Measurements from ENCODE around the gene TBCD. TPM values are rescaled to one million over a fixed set of nuclear protein-coding genes. Genes with fewer than 3 reads are reported as not detected.

TBCD gene
- total RNA-seq, 2 donors from 2014 or later, result 55.0 to 55.5 TPM

DNA sequence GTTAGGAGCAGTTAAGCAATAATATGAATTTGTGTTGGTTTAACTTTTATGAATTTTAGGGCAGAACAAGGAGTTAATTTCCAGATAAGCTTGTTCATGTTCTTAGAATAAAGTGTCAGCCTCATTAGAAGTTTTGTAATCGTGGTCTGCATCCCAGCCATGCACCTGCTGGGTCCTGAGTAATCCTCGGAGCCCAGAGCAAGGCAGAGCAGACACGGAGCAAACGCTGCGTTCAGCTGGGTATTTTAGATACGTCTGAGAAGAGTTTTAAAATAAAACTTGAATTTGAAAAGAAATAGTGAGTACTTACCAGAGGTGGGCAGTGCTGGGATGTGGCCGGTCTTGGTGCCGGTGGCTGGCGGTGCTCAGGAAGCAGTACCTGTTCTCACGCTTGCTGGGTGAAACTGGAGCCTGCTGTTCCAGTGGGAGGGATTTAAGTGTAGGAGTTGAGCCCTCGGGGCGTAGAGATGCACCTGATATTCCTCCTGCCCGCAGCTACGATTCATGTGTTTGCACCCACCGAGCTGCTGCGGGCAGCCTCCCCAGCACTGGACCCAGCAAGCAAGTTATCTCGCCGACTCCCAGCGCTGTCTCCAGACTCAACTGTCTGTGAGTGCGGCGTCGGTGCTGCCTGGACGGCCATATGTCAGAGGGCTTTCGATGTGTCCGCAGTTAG lies 87.9 kb downstream of the TBCD start, which contains the start of gene ZNF750:
TSS of gene ZNF750 (minus strand) at position 406 of the 676 bp plus-strand sequence. CDS start 7,568 bp downstream, outside the sequence.
- TF ChIP-seq, protein P1, sequence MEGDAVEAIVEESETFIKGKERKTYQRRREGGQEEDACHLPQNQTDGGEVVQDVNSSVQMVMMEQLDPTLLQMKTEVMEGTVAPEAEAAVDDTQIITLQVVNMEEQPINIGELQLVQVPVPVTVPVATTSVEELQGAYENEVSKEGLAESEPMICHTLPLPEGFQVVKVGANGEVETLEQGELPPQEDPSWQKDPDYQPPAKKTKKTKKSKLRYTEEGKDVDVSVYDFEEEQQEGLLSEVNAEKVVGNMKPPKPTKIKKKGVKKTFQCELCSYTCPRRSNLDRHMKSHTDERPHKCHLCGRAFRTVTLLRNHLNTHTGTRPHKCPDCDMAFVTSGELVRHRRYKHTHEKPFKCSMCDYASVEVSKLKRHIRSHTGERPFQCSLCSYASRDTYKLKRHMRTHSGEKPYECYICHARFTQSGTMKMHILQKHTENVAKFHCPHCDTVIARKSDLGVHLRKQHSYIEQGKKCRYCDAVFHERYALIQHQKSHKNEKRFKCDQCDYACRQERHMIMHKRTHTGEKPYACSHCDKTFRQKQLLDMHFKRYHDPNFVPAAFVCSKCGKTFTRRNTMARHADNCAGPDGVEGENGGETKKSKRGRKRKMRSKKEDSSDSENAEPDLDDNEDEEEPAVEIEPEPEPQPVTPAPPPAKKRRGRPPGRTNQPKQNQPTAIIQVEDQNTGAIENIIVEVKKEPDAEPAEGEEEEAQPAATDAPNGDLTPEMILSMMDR (IDR thresholded peaks at IDR 0.05), result no peak
- Histone ChIP-seq H3K27ac (no peak within 1 kb of the TSS), H3K4me1 (ENCODE audit: control insufficient read depth in 1 of 2, low read depth in 2 of 2) (no peaks in the 10 kb centered on the region), H3K27me3 (replicated peaks; ENCODE audit: insufficient read depth) (no peaks in the 10 kb centered on the region), H3K36me3 (no peaks in the 10 kb centered on the region), H3K4me3 (no peak within 1 kb of the TSS), H3K9me3 (no peaks in the 10 kb centered on the region)
- no peak for ATAC-seq (ENCODE audit: insufficient number of reproducible peaks, low FRiP score, low read depth)
- DNase-seq (ENCODE audit: low spot score), result no peak

DNA sequence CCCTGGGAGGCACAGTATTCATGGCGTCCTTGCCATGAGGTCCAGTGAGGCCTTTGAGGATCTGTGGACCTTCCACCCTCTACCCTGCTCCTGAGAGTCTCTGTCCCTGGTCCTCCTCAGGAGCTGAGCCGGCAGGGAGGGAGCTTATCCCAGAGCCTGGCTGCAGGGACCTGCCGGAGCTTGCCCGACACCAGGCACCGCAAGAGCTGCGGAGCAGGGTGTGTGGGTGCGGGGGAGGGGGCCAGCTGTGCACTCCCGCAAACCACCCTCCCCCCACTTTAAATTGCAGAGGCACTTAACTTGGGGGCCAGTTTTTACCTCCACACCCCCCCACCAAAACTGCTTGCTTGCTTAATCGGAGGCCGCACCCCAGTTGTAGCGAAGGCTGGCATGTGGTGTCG lies 88.6 kb downstream of the TBCD start:
- Histone ChIP-seq H3K4me3 (no peak overlapping the region), H3K4me1 (ENCODE audit: control insufficient read depth in 1 of 2, low read depth in 2 of 2) (no peaks in the 10 kb centered on the region), H3K36me3 (no peaks in the 10 kb centered on the region), H3K27ac (no peak overlapping the region), H3K9me3 (no peaks in the 10 kb centered on the region), H3K27me3 (replicated peaks; ENCODE audit: insufficient read depth) (no peaks in the 10 kb centered on the region)
- DNase-seq (ENCODE audit: low spot score) (no peak), ATAC-seq (ENCODE audit: insufficient number of reproducible peaks, low FRiP score, low read depth) (no peak)
- TF ChIP-seq, protein P1 (IDR thresholded peaks at IDR 0.05), result no peak

- H3K9me3 ChIP-seq, result no peaks in the 10 kb centered on the region
- DNase-seq (ENCODE audit: low spot score) (no peak), ATAC-seq (ENCODE audit: insufficient number of reproducible peaks, low FRiP score, low read depth) (no peak)
- H3K27ac ChIP-seq, result no peak overlapping the region
- H3K36me3 ChIP-seq, result no peaks in the 10 kb centered on the region
- H3K27me3 ChIP-seq (replicated peaks; ENCODE audit: insufficient read depth), result no peaks in the 10 kb centered on the region
- H3K4me3 ChIP-seq, result no peak overlapping the region
- no peaks in the 10 kb centered on the region for H3K4me1 ChIP-seq (ENCODE audit: control insufficient read depth in 1 of 2, low read depth in 2 of 2)
- TF ChIP-seq, protein P1 (IDR thresholded peaks at IDR 0.05), result no peak
Observed at GRCh38 chr17:82841921-82842596, 90.2 kb downstream of the TBCD start.

- Histone ChIP-seq H3K9me3 (no peaks in the 10 kb centered on the region), H3K4me1 (ENCODE audit: control insufficient read depth in 1 of 2, low read depth in 2 of 2) (no peaks in the 10 kb centered on the region), H3K27ac (no peak overlapping the region), H3K36me3 (no peaks in the 10 kb centered on the region), H3K27me3 (replicated peaks; ENCODE audit: insufficient read depth) (no peaks in the 10 kb centered on the region), H3K4me3 (no peak overlapping the region)
- TF ChIP-seq, protein P1 (IDR thresholded peaks at IDR 0.05), result no peak
- ATAC-seq (ENCODE audit: insufficient number of reproducible peaks, low FRiP score, low read depth), result no peak
- no peak for DNase-seq (ENCODE audit: low spot score)
Observed at GRCh38 chr17:82843904-82844680, 92.2 kb downstream of the TBCD start.

DNA sequence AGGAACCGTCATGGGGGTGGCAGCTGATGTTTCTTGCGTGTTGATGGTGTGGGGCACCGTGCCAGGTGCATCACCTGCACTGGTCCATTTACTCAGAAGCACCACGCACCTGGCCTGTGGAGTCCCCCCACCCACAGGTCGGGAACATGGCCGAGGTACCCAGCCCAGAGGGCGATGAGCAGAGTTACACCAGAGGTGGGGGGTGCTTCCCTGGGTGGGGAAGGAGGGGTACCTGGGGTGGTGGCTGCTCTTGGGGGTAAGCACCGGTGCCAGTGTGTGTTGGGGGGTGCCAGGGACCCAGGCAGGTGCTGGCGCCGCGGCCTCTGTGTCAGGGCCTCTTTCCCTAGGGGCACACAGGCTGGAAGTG lies 92.9 kb downstream of the TBCD start:
- ATAC-seq (ENCODE audit: insufficient number of reproducible peaks, low FRiP score, low read depth), result no peak
- TF ChIP-seq, protein P1 (IDR thresholded peaks at IDR 0.05), result no peak
- no peak overlapping the region for H3K27ac ChIP-seq
- H3K27me3 ChIP-seq (replicated peaks; ENCODE audit: insufficient read depth), result no peaks in the 10 kb centered on the region
- no peak overlapping the region for H3K4me3 ChIP-seq
- no peaks in the 10 kb centered on the region for H3K4me1 ChIP-seq (ENCODE audit: control insufficient read depth in 1 of 2, low read depth in 2 of 2)
- no peak for DNase-seq (ENCODE audit: low spot score)
- no peaks in the 10 kb centered on the region for H3K9me3 ChIP-seq
- H3K36me3 ChIP-seq, result no peaks in the 10 kb centered on the region
